DOHH2 (cell line): ENCODE data around the gene MAN2A1.

Experiments used
- EZH2phosphoT487 ChIP-seq: fragments of 200-600 bp; sonication (generic); IDR thresholded peaks from 2 replicates; pipeline ENCODE4 v1.6.1; 2017; ENCODE audit warnings: borderline replicate concordance, mild to moderate bottlenecking, antibody characterized with exemption, low read length, moderate library complexity, mixed read lengths
- TF ChIP-seq, protein P1 (sequence below): fragments of 200-600 bp; sonication (generic); IDR thresholded peaks from one replicate; pipeline ENCODE4 v1.5.1; 2014; ENCODE audit warnings: antibody characterized with exemption, mild to moderate bottlenecking, low read depth, low read length; ENCODE audit not compliant: poor library complexity, severe bottlenecking

DNA sequence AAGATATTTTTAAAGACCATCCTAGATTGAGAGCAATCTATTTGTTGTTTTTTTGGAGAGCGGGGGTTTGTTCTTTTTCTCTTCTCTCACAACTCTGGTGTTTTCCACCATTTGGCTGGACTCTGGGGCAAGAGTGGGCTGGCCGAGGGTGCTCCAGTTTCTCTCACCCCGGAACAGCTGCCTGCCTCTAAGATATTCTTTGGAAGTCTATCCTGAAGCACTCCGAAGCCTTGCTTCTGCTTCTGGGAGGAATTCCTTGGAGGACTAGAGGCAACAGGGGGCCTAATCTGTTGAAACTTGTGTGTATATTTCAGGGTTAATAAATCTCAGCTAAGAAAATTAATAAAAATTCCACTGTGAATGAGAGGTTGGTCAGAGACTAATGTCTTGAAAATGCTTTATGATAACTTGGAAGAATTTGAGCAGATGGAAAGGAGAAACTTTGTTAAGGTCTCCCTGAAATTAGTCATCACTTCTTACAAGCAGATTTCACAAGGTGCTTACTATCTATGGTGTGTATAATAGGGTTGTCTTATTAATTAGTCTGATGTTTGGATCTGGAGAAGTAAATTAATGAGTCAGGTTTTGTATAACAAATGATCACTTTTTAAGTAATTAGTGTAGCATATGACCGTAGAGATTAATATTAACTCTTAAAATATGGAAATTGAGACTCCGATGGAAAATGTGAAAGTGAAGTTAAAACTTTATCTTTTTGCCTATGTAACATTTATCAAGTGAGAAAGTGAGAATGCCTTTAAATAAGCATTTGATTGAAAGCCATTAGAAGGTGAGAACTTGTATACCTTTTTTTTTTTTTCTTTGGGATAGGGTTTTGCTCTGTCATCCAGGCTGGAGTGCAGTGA is 4.0 kb downstream of the MAN2A1 start:
- TF ChIP-seq, protein P1, sequence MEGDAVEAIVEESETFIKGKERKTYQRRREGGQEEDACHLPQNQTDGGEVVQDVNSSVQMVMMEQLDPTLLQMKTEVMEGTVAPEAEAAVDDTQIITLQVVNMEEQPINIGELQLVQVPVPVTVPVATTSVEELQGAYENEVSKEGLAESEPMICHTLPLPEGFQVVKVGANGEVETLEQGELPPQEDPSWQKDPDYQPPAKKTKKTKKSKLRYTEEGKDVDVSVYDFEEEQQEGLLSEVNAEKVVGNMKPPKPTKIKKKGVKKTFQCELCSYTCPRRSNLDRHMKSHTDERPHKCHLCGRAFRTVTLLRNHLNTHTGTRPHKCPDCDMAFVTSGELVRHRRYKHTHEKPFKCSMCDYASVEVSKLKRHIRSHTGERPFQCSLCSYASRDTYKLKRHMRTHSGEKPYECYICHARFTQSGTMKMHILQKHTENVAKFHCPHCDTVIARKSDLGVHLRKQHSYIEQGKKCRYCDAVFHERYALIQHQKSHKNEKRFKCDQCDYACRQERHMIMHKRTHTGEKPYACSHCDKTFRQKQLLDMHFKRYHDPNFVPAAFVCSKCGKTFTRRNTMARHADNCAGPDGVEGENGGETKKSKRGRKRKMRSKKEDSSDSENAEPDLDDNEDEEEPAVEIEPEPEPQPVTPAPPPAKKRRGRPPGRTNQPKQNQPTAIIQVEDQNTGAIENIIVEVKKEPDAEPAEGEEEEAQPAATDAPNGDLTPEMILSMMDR = no peak
- no peak for TF ChIP-seq EZH2phosphoT487
